NCI-H2171 (cell line): ENCODE measurements around the gene FGD3.

Experiments
- DNase-seq: peaks from one replicate; lab custom pipeline; 2025; lab: John Stamatoyannopoulos, UW

FGD3 gene

DNA sequence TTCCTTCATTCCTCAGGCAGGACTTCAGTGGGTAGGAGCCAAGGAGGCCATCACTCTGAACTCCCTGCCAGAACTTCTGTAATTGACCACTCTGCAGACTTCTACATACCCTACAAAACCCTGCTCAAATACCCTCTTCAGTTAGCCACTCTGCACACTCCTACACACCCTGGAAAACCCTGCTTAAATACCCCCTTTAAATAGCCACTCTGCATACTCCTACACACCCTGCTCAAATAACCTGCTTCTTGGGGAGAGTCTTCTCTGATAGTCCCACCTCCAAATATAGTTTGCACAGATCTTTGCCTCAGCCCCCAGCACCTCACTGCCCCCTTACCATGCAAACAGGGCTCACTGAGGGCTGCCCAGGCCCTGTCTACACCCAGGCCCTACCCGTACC is 130.0 kb downstream of the FGD3 start:
- DNase-seq: no peak

DNA sequence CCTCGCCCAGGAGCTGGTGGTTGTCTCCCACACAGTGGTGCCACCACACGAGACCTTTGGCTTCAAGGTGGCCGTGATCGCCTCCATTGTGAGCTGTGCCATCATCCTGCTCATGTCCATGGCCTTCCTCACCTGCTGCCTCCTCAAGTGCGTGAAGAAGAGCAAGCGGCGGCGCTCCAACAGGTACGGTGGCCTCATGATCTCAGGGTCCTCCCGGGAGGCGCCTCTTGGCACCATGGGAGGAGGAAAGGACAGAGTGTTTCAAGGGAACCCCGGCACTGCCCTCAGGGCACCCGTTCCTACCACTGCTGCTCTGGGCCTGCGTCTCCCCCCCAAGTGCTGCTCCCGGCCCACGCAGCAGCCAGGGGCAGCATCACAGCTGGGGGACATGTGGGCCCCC is 130.5 kb downstream of the FGD3 start:
- DNase-seq: no peak

DNA sequence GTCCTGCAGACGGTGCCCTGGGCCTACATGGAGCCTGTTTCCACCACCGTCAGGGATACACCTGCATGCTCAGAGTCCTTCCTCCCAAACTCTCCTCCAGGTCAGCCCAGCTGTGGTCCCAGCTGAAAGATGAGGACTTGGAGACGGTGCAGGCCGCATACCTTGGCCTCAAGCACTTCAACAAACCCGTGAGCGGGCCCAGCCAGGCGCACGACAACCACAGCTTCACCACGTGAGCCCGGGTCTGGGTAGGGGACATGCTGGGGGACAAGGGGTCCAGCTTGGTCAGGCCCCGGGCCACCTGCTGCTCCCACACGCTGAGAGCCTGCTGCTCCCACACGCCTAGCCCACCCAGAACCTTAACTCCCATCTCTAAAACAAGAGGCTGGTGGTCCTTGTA is 132.0 kb downstream of the FGD3 start:
- no peak for DNase-seq

DNA sequence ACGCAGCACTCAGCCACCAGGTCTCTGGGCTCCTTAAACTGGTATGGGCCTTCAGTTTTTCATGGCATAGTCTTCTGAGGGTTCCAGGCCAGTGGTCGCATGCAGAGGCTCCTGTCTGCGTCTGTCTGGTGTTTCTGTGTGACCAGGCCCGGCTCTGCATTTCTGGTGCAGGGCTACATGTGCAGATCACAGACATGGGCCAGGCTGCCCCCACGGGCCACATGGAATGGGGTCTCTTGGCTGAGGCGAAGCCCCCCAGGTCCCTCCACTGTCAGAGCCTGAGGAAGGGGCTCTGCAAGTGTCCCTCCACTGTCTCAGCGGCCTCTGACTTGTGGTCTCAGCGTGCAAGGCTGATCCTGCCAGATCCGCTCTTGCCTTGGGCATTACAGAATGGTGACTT is 133.1 kb downstream of the FGD3 start:
- DNase-seq: no peak

DNA sequence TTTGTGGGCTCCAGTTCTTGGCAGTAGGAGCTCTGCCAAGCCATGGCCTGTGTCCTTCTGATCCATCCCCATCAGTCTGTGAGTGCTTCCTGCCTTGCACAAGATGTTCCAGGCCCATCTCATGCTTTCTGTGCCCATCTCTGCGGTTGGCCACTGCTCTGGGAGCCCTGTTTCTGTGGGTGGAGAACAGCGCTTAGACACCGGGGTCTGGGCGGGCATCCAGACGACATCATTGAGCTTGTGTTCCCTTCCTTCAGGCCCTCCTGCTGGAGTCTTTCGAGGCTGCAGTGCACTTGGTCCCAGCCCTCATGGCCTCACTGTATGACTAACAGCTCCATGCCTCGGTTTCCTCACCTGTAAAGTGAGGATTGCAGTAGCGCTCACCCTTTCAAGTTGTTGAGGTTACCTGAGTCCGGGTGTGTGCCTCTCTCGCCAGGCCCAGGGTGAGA is 133.8 kb downstream of the FGD3 start:
- no peak for DNase-seq

DNA sequence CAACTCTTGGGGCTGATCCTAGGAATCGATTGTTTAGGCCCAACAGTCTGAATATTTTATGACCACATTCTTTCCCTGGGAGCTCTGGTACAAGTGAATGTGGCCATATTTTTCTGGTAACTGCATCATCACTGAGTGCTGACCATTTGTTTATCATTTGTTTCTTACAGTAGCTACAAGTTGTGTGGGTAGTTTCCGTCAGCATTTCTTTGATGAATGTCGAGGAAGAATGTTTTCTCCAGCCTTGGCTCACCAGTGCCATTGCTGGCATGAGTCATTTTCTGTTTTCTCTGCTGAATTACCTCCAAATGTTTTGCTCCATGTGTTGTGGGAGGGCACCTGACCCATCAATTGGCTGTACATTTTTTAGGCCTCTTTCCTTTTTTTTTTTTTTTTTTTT is 134.6 kb downstream of the FGD3 start:
- no peak for DNase-seq

DNA sequence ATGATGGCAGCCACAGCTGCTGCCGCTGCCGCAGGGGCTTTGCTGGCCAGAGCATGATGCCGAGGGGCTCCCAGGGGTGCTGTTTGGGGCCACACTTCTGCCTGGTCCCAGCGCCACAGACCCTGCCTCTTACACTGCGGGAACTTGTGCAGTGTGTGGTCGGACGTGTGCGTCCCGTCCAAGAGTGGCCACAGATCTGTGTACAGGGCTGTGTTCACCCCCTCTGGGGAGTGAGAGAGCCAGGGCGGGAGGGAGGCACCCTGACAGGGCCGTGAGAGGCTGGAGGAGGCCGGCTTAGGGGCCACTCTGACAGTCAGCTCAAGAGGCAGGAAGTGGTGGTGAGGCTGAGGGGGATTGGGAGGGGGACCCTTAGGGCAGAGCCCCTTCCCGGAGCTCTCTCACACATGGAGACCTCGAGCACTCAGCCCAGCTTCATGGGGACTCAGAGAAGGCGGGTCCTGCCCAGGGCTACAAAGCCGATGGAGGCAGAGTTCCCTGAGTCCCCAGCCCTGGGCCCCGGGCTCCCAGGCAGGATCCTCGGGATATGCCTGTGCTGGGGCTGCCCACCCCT is 135.6 kb downstream of the FGD3 start:
- DNase-seq: no peak

DNA sequence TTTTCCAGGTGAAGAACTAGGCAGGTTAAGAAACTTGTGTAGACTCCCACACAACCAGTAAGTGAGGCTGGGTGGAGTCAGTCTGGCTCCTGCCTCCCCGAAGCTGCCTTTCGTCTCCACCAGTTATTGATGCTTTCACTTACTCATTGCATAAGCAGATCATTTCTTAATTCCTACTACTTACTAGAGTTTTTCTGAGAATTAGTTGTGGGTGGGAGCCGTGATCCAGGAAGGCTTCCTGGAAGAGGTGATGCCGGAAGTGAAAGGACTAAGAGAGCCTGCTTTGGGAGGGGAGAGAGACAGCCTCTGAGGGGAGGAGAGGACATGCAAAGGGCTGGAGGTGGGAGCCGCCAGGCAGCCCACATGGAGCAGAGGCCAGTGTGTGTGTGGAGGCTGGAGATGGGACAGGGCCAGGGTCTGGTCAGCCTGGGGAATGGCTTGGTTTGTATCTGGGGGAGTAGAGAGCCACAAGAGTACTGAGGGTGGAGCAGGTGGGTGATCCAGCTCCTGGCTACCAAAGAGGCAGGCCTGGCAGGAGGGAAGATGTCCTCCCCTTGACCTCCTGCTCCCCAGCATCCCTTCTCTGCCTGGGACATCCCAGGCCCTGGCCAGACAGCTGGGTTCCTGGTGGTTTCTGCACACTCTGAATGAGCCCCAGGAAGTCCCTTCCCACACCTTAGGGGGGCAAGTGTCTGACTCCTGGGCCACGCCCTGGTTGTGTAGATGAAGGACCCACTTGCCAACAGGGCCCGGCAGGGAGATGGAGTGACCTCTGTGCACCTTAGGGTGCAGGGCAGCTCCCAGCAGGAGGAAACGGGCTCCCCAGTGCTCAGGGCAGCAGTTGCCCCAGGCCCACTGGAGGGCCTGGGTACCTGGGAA is 136.5 kb downstream of the FGD3 start:
- DNase-seq: no peak

DNA sequence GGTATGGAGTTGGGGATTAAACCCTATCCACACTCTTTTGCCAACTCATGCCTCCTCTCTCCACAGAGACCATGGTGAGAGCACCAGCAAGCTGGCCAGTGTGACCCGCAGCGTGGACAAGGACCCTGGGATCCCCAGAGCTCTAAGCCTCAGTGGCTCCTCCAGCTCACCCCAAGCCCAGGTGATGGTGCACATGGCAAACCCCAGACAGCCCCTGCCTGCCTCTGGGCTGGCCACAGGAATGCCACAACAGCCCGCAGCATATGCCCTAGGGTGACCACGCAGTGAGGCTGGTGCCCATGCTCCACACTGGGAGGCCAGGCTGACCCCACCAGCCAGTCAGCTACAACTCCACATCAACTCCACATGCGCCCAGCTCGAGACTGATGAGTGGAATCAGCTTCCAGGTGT is 137.2 kb downstream of the FGD3 start:
- no peak for DNase-seq

DNA sequence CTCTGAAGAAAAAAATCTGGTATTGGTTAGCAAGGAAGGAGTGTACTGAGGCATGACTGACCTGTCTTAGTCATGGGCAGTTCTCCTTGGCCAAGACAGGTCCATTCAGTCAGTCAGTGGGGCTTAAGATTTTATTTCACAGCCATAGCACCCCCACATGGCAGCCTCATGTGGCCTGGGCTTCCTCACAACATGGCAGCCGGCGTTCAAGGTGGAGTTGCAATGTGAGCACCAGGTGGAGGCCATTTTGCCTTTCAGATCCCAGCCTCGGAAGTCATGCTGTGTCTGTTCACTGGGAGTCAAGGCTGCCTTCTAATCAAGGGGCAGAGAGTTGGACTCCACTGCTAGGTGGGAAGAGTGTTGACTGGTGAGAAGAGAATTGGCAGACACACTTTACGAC is 138.4 kb downstream of the FGD3 start:
- no peak for DNase-seq
